ENCODE data around the gene CORIN. TPM values are rescaled to one million over a fixed set of nuclear protein-coding genes. Genes with fewer than 3 reads are reported as not detected.

Gene CORIN
- polyA plus RNA-seq, 1 donor (not counting 4 experiments of a cell fraction or from before 2014, with no cell fraction given) = 0.14 TPM

DNA sequence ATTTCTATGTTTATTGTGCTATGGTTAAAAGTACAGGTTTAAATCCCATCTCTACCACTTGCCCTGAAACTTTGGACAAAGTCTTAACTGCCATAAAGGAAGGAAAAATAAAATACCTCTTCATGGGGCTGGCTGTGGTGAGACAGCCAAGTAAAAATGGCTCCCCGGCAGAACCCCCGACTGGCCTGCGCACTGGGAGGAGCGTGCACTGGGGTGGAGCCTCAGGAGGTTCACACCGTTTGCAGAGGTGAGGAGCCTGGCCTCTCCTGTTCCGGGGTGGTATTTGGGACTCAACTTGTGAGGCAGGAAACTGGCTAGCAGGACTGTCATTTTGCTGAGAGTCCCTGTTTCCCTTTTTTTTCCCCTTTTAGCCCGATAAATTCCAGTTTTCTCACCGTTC lies 47.8 kb downstream of the CORIN start:
- no peak for TF ChIP-seq EZH2 (IDR thresholded peaks at IDR 0.05; ENCODE audit: low read length)
- TF ChIP-seq, protein P1, sequence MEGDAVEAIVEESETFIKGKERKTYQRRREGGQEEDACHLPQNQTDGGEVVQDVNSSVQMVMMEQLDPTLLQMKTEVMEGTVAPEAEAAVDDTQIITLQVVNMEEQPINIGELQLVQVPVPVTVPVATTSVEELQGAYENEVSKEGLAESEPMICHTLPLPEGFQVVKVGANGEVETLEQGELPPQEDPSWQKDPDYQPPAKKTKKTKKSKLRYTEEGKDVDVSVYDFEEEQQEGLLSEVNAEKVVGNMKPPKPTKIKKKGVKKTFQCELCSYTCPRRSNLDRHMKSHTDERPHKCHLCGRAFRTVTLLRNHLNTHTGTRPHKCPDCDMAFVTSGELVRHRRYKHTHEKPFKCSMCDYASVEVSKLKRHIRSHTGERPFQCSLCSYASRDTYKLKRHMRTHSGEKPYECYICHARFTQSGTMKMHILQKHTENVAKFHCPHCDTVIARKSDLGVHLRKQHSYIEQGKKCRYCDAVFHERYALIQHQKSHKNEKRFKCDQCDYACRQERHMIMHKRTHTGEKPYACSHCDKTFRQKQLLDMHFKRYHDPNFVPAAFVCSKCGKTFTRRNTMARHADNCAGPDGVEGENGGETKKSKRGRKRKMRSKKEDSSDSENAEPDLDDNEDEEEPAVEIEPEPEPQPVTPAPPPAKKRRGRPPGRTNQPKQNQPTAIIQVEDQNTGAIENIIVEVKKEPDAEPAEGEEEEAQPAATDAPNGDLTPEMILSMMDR (optimal IDR thresholded peaks at IDR 0.05 in 1 of 3, IDR thresholded peaks at IDR 0.05 in 1 of 3, conservative IDR thresholded peaks at IDR 0.05 in 1 of 3; ENCODE audit: extremely low read depth in 1 of 3, insufficient read depth in 2 of 3, low read length in 3 of 3) = no peak
- Histone ChIP-seq H3K79me2 (ENCODE audit: control insufficient read depth, insufficient read depth, low read length) (no peaks in the 10 kb centered on the region), H3K4me2 (ENCODE audit: control insufficient read depth, extremely low read depth, insufficient read depth, low read depth, low read length) (no peak overlapping the region), H3K27ac (ENCODE audit: control insufficient read depth, insufficient read depth, low read length) (no peak overlapping the region), H2AFZ (ENCODE audit: control insufficient read depth, low read length) (no peak overlapping the region), H3K9me3 (ENCODE audit: control insufficient read depth, low read depth, low read length) (no peaks in the 10 kb centered on the region), H4K20me1 (ENCODE audit: control insufficient read depth, extremely low read depth, insufficient read depth, low read length) (no peaks in the 10 kb centered on the region), H3K27me3 (ENCODE audit: control insufficient read depth, extremely low read depth, insufficient read depth, low read length) (no peaks in the 10 kb centered on the region), H3K4me1 (ENCODE audit: control insufficient read depth, extremely low read depth, insufficient read depth, low read length) (no peaks in the 10 kb centered on the region), H3K4me3 (ENCODE audit: control insufficient read depth in 2 of 3, extremely low read depth in 1 of 3, insufficient read depth in 2 of 3, low read depth in 1 of 3, low read length in 3 of 3) (no peak overlapping the region), H3K36me3 (ENCODE audit: control insufficient read depth in 2 of 2, extremely low read depth in 1 of 2, insufficient read depth in 2 of 2, low read length in 2 of 2) (no peaks in the 10 kb centered on the region), H3K9ac (ENCODE audit: control insufficient read depth, extremely low read depth, insufficient read depth, low read length) (no peak overlapping the region), H3K9me1 (ENCODE audit: control insufficient read depth, extremely low read depth, insufficient read depth, low read length) (no peaks in the 10 kb centered on the region)
- dilution Hi-C loops (cut with MboI; ENCODE audit: extremely low pct_ligation_motif_present, low sequenced_read_pairs) = no loop called here
- DNase-seq (ENCODE audit: low read depth, low spot score) (no peak), FAIRE-seq (no peak)

DNA sequence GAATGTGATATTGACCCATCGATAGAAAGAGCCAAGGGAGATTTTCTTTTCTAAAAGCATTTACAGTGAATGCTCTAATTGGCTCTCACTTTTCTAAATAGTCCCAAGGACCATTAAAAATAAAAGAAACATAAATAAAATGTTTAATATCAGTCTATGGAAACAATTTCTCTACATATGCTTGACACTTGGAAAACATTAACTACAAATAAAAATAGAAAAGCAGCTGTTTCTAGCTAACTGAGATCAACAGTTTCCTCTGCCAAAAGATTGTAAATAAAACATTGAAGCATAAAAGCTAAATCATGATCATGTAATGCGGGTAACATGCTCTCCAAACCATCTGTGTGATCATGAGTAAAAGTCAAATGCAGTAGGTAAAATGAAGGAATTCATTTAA lies 49.7 kb downstream of the CORIN start:
- no peaks in the 10 kb centered on the region for H3K36me3 ChIP-seq (ENCODE audit: control insufficient read depth in 2 of 2, extremely low read depth in 1 of 2, insufficient read depth in 2 of 2, low read length in 2 of 2)
- no peak overlapping the region for H3K9ac ChIP-seq (ENCODE audit: control insufficient read depth, extremely low read depth, insufficient read depth, low read length)
- no peaks in the 10 kb centered on the region for H3K9me3 ChIP-seq (ENCODE audit: control insufficient read depth, low read depth, low read length)
- FAIRE-seq (no peak), DNase-seq (ENCODE audit: low read depth, low spot score) (no peak)
- TF ChIP-seq, protein P1 (optimal IDR thresholded peaks at IDR 0.05 in 1 of 3, IDR thresholded peaks at IDR 0.05 in 1 of 3, conservative IDR thresholded peaks at IDR 0.05 in 1 of 3; ENCODE audit: extremely low read depth in 1 of 3, insufficient read depth in 2 of 3, low read length in 3 of 3) = no peak
- no peak for TF ChIP-seq EZH2 (IDR thresholded peaks at IDR 0.05; ENCODE audit: low read length)
- no peaks in the 10 kb centered on the region for H3K27me3 ChIP-seq (ENCODE audit: control insufficient read depth, extremely low read depth, insufficient read depth, low read length)
- dilution Hi-C loops (cut with MboI; ENCODE audit: extremely low pct_ligation_motif_present, low sequenced_read_pairs) = no loop called here
- no peak overlapping the region for H3K4me2 ChIP-seq (ENCODE audit: control insufficient read depth, extremely low read depth, insufficient read depth, low read depth, low read length)
- H3K4me1 ChIP-seq (ENCODE audit: control insufficient read depth, extremely low read depth, insufficient read depth, low read length) = no peaks in the 10 kb centered on the region
- H2AFZ ChIP-seq (ENCODE audit: control insufficient read depth, low read length) = no peak overlapping the region
- H3K79me2 ChIP-seq (ENCODE audit: control insufficient read depth, insufficient read depth, low read length) = no peaks in the 10 kb centered on the region
- H3K27ac ChIP-seq (ENCODE audit: control insufficient read depth, insufficient read depth, low read length) = no peak overlapping the region
- H4K20me1 ChIP-seq (ENCODE audit: control insufficient read depth, extremely low read depth, insufficient read depth, low read length) = no peaks in the 10 kb centered on the region
- no peak overlapping the region for H3K4me3 ChIP-seq (ENCODE audit: control insufficient read depth in 2 of 3, extremely low read depth in 1 of 3, insufficient read depth in 2 of 3, low read depth in 1 of 3, low read length in 3 of 3)
- H3K9me1 ChIP-seq (ENCODE audit: control insufficient read depth, extremely low read depth, insufficient read depth, low read length) = no peaks in the 10 kb centered on the region

Data from keratinocyte (primary cell).